Stimulated activated CD8-positive, alpha-beta memory T cell treated with anti-CD3 and anti-CD28 coated beads, Interleukin-7, amount 100 ng/mL, for 4 hours (primary cell): ENCODE data around the gene ATP6V0A1.

ENCODE experiments used
- DNase-seq, 2 donors: peaks; one replicate each; pipeline ENCODE4 v3.0.0-alpha.2; 2020; ENCODE audit warnings: low read depth in 2 of 2

ATP6V0A1 gene

GRCh38 chr17:42518755-42519545 is 60.3 kb downstream of the ATP6V0A1 start:
- no peak for DNase-seq

DNA sequence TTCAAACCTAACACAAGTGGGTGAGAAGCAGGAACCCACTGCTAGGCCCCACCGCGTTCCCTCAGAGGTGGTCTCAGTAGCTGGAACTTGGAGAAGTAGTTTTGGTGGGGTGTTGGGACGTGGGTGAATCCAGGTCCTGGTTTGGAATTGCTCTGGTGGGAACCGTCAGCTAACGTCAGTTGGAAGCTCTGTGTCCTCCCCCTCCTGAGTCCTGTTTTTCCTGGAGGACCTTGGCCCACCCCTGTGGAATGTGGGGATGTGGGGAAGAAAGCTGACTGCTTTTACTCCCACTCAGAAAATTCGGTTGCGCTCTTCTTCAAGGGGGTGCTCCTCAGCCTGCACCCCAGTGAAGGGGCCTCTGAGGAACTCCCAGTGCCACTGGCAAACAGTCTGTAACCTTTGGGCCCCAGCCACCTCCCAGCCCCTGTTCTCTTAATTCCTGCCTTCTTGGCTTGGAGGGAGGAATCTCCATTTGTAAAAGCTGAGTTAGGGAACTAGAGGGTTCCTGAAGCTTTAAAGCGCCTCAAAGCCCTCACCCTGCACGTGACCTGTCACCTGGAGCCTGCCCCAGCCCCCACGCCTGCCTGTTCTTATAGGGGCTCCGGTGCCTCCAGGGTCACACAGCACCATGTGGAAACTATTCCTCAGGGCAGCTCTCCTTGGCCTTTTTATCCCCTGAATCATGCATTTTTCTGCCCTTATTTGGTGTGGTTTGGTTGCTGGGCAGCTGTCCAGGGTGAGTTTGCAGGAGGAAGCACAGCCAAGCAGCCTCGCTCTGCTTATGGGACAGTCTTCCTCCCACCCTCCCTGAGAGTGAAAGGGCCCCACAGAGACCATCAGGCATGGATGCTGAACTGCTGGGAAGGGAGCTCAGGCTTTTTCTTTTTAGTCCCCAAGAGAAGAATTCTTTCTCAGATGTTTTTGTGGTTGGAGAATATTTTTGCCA is 61.1 kb downstream of the ATP6V0A1 start:
- no peak for DNase-seq

GRCh38 chr17:42520540-42520951 is 61.9 kb downstream of the ATP6V0A1 start:
- DNase-seq, result no peak

DNA sequence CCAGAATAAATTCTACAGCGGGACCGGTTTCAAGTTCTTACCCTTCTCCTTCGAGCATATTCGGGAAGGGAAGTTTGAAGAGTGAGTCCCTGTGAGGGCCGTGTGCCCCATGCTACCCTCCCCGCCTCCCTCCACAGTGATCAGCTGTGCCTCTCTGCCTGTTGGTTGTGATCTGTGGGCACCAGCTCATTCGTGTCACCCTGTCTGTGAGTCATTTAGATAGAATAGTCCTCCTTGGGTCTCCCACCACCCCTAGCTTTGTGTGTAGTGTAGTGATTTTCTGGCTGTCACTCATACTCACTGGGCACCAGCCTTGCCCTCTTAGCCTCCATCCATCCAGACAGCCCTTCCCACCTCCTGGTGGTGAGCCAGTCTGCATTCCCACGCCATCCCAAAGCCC is 62.4 kb downstream of the ATP6V0A1 start:
- DNase-seq, result no peak

- DNase-seq, result no peak
Observed at GRCh38 chr17:42521666-42522262, 63.1 kb downstream of the ATP6V0A1 start.

DNA sequence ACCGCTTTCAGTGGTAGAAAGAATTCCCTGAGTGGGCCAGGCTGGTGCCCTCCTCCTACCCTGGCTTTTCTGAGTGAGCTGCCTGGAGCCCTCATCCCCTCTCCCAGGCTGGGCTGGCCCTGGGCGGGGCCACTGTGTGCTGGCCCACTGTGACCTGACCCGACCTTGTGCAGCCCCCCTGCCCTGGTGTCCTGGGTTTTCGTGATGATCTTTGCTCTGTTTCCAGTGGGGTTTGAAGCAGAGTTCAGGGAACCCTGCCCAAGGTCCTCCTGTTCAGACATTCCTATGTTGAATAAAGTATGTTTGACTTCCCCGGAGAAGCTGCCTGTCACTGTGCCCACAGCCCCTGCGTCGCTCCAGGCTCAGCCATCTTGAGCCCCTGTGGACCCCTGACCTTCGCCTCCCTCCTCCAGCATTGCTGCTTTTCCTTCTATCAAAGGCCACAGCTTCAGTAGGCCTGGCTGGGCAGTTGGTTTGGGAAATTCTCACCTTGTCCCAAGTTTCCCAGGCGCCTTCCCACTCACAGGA is 63.6 kb downstream of the ATP6V0A1 start:
- no peak for DNase-seq

GRCh38 chr17:42522798-42523278 is 64.2 kb downstream of the ATP6V0A1 start:
- no peak for DNase-seq

- no peak for DNase-seq
Observed at GRCh38 chr17:42525221-42525620, 66.5 kb downstream of the ATP6V0A1 start.

DNA sequence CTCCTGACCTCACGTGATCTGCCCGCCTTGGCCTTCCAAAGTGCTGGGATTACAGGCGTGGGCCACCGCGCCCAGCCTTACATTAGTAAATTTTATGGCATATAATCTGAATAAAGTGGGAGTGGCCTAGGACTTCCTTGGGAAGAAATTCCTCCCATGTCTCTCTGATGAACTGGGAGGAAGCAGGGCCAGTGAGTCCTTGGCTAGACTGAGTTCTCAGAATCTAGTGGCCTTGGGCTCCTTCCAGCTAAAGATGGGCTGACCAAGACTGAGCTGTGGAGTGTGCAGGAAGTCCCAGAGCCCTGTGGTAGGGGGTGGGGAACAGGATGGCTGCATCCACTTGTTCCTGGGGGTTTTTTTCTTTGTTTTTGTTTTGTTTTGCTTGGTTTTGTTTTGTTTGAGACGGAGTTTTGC is 67.4 kb downstream of the ATP6V0A1 start:
- DNase-seq, result no peak

- DNase-seq, result no peak
Observed at GRCh38 chr17:42527932-42528331, 69.3 kb downstream of the ATP6V0A1 start.

DNA sequence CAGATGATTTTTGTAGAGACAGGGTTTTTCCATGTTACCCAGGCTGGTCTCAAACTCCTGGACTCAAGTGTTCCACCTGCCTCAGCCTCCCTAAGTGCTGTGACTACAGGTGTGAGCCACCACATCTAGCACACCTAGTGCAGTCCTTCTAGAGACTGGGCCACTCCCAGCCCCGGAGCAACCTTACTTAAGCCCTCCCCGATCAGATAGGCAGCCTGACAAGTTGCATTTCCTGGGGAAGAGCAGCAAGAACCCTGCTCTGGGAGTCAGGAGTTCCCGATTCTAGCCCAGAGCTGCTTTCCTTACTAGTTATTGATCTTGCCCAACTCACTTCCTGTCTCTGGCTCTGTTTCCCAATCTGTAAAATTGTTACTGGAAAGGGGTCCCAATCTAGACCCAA is 70.4 kb downstream of the ATP6V0A1 start:
- DNase-seq, result no peak

GRCh38 chr17:42530952-42531454 is 72.3 kb downstream of the ATP6V0A1 start:
- no peak for DNase-seq

DNA sequence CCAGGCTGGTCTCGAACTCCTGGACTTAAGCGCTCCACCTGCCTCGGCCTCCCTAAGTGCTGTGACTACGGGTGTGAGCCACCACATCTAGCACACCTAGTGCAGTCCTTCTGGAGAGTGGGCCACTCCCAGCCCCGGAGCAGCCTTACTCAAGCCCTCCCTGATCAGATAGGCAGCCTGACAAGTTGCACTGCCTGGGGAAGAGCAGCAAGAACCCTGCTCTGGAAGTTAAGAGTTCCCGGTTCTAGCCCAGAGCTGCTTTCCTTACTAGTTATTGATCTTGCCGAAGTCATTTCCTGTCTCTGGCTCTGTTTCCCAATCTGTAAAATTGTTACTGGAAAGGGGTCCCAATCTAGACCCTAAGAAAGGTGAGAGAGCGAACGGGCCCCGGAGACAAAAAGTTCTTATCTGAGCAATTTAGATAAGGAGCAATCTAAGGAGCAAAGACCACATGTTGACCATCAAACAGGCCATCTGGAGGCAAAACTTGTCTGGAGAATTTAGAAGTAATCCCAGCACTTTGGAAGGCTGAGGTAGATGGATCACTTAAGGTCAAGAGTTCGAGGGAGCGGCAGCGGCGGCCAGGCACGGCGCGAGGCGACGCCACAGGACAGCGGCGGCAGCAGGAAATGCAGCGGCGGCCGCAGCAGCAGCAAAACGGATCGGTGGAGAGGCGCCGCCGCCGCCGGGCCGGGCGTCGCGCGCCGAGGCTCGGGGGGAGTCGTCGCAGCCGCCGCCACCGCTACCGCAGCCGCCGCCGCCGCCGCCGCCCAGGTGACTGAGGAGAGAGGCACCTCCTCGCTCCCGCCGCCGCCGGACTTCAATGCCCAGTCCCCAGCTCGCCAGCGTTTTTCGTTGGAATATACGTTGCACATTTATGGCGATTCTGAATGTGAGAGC is 73.0 kb downstream of the ATP6V0A1 start:
- peak in 1 of 2 donors; percentile 42 for DNase-seq

DNA sequence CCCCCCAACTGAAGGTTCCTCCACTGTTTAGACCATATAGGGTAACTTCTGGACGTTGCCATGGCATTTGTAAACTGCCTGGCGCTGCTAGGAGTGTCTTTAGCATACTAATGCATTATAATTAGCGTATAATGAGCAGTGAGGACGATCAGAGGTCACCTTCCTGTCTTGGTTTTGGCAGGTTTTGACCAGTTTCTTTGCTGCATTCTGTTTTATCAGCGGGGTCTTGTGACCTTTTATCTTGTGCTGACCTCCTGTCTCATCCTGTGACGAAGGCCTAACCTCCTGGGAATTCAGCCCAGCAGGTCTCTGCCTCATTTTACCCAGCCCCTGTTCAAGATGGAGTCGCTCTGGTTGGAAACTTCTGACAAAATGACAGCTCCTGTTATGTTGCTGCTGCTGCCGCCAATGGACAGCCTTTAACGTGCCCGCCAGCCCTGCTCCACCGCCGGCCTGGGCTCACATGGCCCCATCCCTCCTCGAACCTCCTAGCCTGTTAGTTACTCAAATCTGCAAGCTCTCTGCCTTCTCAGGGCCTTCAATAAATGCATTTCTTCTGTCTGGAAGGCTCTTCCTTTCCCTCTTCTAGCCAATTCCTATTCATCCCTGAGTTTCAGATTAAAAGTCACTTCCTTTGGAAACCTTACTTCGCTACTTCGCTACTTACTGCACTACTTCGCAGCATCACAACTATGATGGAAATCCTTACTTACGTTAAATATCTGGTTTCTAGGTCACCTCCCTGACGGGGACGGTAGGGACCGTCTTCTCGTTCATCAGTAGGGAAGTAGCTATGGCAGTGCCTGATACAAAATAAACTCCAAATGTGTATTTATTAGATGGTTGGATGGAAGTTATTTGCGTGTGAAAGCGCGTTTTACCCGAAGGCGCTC is 76.7 kb downstream of the ATP6V0A1 start:
- DNase-seq, result no peak

GRCh38 chr17:42536048-42536371 is 77.3 kb downstream of the ATP6V0A1 start, which contains the start of gene NAGLU:
NAGLU (plus strand) TSS chr17:42536241; CDS start chr17:42536273, 32 bp downstream.
- DNase-seq, result peak; percentile 58 to 82

DNA sequence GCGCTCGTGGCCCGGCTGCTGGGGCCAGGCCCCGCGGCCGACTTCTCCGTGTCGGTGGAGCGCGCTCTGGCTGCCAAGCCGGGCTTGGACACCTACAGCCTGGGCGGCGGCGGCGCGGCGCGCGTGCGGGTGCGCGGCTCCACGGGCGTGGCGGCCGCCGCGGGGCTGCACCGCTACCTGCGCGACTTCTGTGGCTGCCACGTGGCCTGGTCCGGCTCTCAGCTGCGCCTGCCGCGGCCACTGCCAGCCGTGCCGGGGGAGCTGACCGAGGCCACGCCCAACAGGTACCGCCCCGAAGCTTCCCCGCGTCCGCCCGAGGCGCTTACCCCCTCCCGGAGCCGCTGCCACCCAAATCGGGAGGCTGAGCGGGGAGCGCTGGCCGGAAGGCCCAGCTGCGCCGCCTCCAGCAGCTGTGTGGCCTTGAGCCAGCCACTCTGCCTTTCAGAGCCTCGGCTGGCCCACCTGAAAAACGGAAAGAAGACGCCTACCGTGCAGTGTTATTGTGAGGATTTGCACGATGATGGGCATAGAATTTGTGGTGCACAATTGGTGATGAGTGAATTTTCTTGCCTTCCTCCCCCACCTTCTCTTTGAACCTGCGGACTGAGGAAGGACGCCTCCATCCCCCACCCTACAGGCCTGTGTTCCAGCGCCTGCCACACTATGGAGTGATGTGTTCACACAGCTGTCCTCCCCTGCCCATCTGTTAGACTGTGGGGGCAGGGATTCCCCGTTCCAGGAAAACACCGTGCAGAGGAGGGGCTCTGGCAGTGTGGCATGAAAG is 77.9 kb downstream of the ATP6V0A1 start:
- peak; percentile 27 to 64 for DNase-seq

GRCh38 chr17:42537156-42537805 is 78.6 kb downstream of the ATP6V0A1 start:
- no peak for DNase-seq

GRCh38 chr17:42537826-42538451 is 79.3 kb downstream of the ATP6V0A1 start:
- no peak for DNase-seq
